Measurements from ENCODE around the gene FXYD3.
"Not testable (repeated sequence)": the region's sequence is repeated elsewhere in the genome, so short reads cannot be mapped to it uniquely, and the experiment has no call there.

The FXYD3 gene

GRCh38 chr19:35125270-35125717, 9.7 kb downstream of the FXYD3 start:
- TF ChIP-seq, protein P1, sequence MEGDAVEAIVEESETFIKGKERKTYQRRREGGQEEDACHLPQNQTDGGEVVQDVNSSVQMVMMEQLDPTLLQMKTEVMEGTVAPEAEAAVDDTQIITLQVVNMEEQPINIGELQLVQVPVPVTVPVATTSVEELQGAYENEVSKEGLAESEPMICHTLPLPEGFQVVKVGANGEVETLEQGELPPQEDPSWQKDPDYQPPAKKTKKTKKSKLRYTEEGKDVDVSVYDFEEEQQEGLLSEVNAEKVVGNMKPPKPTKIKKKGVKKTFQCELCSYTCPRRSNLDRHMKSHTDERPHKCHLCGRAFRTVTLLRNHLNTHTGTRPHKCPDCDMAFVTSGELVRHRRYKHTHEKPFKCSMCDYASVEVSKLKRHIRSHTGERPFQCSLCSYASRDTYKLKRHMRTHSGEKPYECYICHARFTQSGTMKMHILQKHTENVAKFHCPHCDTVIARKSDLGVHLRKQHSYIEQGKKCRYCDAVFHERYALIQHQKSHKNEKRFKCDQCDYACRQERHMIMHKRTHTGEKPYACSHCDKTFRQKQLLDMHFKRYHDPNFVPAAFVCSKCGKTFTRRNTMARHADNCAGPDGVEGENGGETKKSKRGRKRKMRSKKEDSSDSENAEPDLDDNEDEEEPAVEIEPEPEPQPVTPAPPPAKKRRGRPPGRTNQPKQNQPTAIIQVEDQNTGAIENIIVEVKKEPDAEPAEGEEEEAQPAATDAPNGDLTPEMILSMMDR (conservative IDR thresholded peaks at IDR 0.05; ENCODE audit: low read length), result no peak
- DNase-seq (ENCODE audit: low read depth), result no peak
- H3K4me3 ChIP-seq (ENCODE audit: low read length), result no peak overlapping the region

DNA sequence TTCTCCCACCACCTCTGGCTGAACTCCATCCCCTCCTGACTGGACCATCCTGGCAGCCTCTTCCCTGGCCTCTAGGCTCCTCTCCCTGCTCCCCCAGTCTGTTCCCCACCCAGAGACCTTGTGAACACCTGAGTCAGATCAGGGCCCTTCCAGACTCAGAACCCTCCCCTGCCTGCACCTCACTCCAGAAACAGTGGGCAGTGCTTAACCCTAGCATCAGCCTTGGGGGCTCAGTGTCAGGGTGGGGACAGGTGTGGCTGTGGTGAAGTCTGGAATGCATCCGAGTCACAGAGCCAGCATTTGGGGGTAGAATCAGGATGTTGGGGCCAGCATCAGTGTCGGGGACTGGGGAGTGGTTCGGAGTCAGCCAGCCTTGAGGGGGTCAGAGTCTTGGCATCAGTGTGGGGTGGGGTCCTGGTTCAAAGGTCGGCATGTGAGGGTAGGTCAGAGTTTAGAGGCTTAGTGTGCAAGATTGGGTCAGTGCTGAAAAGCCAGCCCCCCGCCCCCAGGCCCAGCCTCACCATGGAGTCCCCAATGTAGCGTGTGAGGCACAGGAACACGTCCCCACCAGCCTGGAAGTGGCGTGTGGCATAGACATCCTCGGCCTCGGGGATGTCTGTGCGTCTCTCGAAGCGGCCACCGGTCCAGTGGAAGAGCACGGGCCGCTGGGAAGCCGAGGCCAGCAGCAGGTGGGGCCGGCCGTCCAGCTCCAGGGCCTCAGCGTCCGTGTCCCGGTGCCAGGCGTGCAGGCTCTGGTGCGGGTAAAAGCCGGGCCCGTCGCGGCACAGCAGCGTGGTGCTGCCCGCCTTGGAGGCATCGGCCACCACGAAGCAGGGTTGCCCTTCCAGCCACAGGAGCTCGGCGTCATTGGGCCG, 10.4 kb downstream of the FXYD3 start:
- TF ChIP-seq, protein P1 (conservative IDR thresholded peaks at IDR 0.05; ENCODE audit: low read length), result no peak
- no peak for DNase-seq (ENCODE audit: low read depth)
- H3K4me3 ChIP-seq (ENCODE audit: low read length), result no peak overlapping the region

GRCh38 chr19:35126624-35126959, 11.0 kb downstream of the FXYD3 start:
- no peak overlapping the region for H3K4me3 ChIP-seq (ENCODE audit: low read length)
- no peak for DNase-seq (ENCODE audit: low read depth)
- TF ChIP-seq, protein P1 (conservative IDR thresholded peaks at IDR 0.05; ENCODE audit: low read length), result no peak

GRCh38 chr19:35127871-35128270, 12.2 kb downstream of the FXYD3 start:
- TF ChIP-seq, protein P1 (conservative IDR thresholded peaks at IDR 0.05; ENCODE audit: low read length), result no peak
- DNase-seq (ENCODE audit: low read depth), result no peak
- no peak overlapping the region for H3K4me3 ChIP-seq (ENCODE audit: low read length)

DNA sequence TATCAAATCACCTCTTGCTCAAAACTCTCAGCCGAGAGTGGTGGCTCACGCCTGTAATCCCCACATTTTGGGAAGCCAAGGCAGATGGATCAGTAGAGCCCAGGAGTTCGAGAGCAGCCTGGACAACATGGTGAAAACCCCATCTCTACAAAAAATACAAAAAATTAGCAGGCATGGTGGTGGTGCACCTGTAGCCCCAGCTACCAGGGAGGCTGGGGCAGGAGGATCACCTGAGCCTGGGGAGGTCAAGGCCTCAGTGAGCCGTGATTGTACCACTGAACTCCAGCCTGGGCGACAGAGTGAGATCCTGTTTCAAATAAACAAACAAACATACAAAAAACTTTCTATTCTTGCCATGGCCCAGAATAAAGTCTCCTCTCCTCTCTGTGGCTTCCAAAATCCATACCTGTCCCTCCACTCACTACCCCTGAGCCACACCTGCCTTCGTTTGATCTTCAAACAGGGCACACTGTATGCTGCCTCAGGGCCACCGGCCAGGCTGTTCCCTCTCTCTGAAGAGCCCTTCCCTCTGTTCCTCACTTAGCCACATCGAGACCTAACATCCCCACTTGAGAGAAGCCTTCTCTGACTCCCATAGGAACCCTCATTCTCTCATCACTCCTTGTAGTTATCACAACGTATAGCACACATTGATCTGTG, 12.9 kb downstream of the FXYD3 start:
- TF ChIP-seq, protein P1 (conservative IDR thresholded peaks at IDR 0.05; ENCODE audit: low read length), result no peak
- no peak for DNase-seq (ENCODE audit: low read depth)
- no peak overlapping the region for H3K4me3 ChIP-seq (ENCODE audit: low read length)

- not testable (repeated sequence) for DNase-seq (ENCODE audit: low read depth); H3K4me3 ChIP-seq (ENCODE audit: low read length)
These were observed 14.2 kb downstream of the FXYD3 start for GRCh38 chr19:35129724-35130274.

GRCh38 chr19:35130761-35131720, 15.4 kb downstream of the FXYD3 start:
- TF ChIP-seq, protein P1 (conservative IDR thresholded peaks at IDR 0.05; ENCODE audit: low read length), result no peak
- no peak overlapping the region for H3K4me3 ChIP-seq (ENCODE audit: low read length)
- no peak for DNase-seq (ENCODE audit: low read depth)
